T follicular helper cell (primary cell): ENCODE results near the gene P2RY14.
"Not testable (repeated sequence)": the region's sequence is repeated elsewhere in the genome, so short reads cannot be mapped to it uniquely, and the experiment has no call there.

Experiments used
- DNase-seq: peaks from one replicate; pipeline ENCODE4 v3.0.0-alpha.2; 2020; ENCODE audit warnings: low read depth

Gene P2RY14

GRCh38 chr3:151262871-151263525, 15.3 kb downstream of the P2RY14 start:
- no peak for DNase-seq

DNA sequence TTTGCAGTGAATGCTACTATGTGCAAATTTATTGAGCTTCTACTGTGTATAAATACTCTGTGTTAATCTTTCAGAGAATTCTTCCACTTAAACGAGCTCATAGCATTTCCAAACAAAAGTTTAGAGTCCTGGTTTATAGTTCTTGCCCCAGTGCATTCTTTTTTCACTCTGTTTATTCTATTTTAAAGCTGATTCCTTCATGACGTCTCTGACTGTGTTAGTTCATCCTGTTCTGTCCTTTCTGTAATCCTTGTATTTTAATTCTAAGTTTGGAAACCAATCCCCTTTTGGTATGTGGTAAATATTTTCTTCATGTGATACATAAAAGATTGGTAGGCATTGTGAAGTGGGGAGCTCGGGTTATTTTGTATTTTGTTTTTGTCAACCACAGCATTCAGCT, 18.7 kb downstream of the P2RY14 start:
- DNase-seq: no peak

GRCh38 chr3:151256749-151257148, 21.6 kb downstream of the P2RY14 start:
- DNase-seq: no peak

DNA sequence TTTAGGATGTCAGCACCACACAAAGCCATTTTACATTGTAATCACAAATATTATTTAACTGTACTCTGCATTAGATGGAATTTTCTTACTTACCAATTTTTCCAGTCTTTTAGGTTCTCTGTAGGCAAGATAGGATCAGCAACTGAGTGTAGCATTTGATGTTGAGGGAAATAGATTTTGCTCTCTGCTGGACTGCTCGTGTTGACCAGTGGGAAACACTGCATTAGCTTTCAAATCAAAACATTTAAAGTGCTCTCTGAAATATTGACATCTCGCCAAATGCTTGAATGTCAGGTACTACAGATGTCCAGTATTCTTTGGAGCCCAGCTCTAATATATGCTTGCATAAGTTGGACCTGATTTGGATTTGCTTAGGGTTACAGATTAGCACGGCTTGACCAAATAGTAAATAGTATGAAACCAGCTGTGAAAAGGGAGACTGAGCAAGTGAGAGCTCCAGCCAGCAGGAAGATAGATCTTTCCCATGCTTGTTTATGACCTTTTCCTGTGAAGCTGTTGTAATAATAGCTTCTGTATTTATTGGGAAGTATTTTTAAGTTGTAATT, 29.5 kb downstream of the P2RY14 start:
- DNase-seq: no peak

- DNase-seq: not testable (repeated sequence)
Observed at GRCh38 chr3:151242006-151242405, 36.3 kb downstream of the P2RY14 start.

DNA sequence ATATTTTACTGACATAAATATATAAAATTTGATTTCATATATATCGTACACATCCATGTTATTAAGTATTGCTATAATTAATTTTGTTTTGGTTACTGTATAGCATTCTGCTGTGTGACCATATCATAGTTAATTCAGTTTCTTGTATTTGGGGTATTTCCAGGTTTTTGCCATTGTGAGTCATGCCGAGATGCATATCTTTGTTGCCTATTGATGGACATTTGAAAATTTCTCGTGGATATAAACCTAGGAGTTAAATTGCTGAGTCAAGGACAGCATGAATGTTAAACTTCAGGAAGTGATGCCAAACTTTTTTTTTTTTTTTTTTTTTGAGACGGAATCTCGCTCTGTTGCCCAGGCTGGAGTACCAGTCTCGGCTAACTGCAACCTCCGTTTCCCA, 41.6 kb downstream of the P2RY14 start:
- no peak for DNase-seq

DNA sequence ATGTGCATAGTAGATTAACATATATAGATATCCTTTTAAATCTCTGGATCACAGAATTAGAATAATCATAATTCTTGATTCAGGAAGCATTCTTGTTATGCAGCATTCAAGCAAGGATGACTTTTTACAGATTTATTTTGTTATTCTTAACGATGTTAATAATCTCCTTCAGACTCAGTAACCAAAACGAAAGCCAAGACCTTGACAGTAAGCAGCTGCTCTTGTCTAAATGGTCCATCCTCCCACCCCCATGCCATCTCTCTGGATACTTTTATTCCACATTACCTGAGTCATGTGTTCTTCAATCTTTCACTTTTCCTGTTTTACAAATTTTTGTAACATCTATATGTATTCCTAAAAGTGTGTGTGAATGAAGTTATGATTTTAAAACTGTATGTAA, 42.0 kb downstream of the P2RY14 start:
- no peak for DNase-seq

GRCh38 chr3:151234825-151235224, 43.5 kb downstream of the P2RY14 start:
- DNase-seq: no peak

GRCh38 chr3:151232991-151233390, 45.4 kb downstream of the P2RY14 start:
- no peak for DNase-seq

DNA sequence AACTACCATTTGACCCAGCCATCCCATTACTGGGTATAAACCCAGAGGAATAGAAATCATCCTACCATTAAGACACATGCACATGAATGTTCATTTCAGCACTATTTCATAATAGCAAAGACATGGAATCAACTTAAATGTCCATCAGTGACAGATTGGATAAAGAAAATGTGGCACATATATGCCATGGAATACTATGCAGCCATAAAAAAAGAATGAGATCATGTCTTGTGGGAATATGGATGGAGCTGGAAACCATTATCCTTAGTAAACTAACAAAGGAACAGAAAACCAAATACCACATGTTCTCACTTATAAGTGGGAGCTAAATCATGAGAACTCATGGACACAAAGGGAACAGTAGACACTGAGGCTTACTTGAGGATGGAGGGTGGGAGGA, 45.9 kb downstream of the P2RY14 start:
- DNase-seq: not testable (repeated sequence)

DNA sequence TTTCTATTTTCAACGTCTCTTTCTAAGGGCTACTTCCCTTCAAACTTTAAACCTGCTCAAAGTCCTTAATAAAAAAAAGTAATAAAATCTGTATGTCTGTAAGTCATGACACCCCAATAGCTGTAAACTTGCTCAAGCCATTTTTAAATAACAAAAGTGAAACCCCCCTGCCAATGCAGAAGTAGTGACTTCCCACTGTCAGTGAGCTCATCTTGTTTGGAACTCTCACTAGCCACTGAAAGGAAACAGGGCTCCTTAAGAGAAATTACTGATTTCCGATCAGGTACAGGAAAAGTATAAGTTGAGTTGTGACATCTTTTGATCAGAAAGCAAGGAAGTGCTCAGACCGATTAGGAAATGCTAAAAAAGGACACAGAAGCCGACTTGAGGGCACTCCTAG, 47.7 kb downstream of the P2RY14 start:
- DNase-seq: no peak

- DNase-seq: no peak
Observed at GRCh38 chr3:151228666-151229040, 49.7 kb downstream of the P2RY14 start.

- DNase-seq: peak; percentile 52
Observed at GRCh38 chr3:151227807-151228665, 50.3 kb downstream of the P2RY14 start.

GRCh38 chr3:151227266-151227806, 51.0 kb downstream of the P2RY14 start:
- DNase-seq: no peak

DNA sequence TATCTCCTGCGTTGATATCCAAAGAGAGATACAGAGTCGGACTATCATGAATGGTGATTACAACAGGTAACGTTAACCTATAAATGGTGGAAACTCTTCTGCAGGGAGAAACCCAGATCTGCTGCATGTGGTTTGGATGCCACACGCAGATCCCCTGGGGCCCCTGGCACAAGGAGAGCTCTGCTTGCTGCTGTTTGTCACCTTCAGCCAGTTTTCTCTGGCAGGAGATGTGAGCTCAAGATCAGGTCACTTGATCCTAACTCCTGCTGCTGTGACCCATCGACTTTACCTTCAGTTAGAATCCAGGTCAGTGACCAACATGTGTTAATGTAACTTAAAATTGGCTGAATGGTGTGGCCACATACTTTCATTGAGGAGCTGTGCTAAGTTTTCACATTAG, 51.5 kb downstream of the P2RY14 start:
- no peak for DNase-seq

DNA sequence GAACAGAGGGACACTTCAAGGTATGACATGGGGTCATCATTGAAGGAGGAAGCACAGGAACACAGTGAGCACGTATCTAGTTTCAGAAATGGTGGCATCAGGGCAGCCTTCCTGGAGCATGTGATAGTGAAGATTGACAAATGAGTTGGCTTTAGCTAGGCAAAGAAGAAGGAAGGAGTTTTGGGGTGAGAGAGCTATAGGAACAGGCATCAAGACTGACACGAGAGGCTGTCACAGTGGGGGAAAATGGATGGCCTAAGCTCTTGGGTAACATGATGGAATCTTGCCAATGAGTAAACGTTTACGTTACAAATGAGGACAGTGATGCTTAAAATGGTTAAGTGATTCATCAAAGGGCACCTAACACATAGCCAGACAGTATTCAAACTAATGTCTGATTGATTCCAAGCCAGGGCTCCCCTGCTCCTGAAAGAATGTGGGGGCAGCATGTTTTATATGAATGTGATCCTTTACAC, 52.2 kb downstream of the P2RY14 start:
- no peak for DNase-seq

- DNase-seq: no peak
Observed at GRCh38 chr3:151225040-151225975, 53.0 kb downstream of the P2RY14 start.

- no peak for DNase-seq
Observed at GRCh38 chr3:151224268-151224866, 54.0 kb downstream of the P2RY14 start.

DNA sequence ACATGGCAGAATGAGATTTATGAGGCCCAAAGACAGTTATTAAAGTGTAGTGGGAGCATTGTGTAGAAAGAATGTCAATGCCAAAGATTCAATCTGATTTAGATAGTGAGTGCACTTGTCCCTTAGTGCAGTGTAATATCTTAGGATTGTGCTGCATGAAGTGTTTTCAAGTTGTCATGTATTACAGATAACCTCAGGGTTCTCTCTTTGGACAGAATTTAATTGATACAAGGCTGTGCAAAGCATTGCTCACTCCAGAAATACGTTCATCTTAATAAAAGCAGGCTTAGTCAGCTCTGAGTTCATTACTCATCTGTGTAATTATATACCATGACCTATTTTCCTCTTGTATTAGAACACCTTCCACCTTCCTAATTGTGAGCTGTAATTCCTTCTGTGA, 59.3 kb downstream of the P2RY14 start:
- no peak for DNase-seq

- no peak for DNase-seq
Observed at GRCh38 chr3:151218136-151218535, 60.2 kb downstream of the P2RY14 start.
